Measurements from ENCODE around the gene BCL7A.
A peak's percentile ranks its signal among the peaks of the same experiment; 100 is the strongest.
"Not testable (repeated sequence)": the region's sequence is repeated elsewhere in the genome, so short reads cannot be mapped to it uniquely, and the experiment has no call there.

Gene BCL7A

DNA sequence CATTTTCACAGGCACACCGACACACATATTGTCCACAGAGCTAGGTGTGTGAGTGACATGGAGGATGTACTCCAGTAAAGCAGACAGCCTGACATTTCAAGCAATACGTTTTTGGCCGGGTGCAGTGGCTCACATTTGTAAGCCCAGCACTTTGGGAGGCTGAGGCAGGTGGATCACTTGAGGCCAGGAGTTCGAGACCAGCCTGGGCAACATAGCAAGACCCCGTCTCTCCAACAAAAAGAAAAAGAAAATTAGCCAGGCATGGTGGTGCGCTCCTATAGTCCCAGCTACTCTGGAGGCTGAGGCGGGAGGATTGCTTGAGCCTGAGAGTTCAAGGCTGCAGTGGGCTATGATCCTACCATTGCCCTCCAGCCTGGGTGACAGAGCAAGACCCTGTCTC is 34.7 kb downstream of the BCL7A start:
- not testable (repeated sequence) for ATAC-seq

DNA sequence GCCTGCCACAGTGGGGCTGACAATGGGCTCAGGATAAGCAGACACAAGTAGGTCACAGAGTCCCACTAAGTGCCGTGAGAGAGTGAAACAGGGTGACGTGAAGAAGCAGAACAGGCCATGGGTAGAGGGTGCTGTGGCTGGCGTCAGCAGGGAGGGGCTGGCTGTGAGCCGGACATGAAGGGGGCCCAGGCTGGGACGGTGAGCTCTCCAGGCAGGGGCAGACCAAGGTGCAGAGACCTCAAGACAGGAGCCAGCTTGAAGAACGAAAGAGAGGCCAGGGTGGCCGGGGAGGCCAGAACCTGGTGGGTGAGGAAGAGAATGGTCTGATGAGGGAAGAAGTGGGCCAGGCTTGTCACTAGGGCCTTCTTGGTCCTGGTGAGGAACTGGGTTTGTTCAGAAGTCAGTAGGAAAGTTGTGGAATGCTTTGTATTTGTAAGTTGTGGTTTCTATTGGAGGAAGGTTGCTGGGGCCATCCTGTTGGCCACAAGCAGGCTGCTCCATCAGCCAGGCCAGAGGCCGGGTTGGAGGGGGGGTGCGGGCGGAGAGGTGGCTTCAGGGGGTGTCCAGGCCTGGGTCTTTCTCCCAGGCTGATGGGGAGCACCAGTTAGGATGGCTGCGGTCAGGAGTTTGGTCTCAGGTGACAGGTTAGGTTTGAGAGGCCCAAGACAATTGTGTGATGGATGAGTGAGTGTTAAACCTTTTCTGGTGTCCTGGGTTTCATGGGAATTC is 35.5 kb downstream of the BCL7A start:
- ATAC-seq: no peak

DNA sequence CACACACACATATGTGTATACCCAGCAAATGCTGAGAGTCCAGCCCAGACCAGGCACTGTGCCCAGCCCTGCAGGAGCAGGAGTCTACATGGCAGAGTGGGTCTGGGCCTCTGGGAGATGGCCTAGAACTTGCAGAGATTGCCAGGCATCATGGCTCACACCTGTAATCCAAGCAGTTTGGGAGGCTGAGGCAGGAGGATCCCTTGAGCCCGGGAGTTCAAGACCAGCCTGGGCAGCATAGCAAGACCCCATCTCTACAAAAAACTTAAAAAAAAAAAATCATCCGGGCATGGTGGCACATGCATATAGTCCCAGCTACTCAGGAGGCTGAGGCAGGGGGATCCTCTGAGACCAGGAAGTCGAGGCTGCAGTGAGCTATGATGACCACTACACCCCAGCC is 36.1 kb downstream of the BCL7A start:
- ATAC-seq: no peak

GRCh38 chr12:122058549-122059149 is 37.0 kb downstream of the BCL7A start:
- ATAC-seq: no peak

DNA sequence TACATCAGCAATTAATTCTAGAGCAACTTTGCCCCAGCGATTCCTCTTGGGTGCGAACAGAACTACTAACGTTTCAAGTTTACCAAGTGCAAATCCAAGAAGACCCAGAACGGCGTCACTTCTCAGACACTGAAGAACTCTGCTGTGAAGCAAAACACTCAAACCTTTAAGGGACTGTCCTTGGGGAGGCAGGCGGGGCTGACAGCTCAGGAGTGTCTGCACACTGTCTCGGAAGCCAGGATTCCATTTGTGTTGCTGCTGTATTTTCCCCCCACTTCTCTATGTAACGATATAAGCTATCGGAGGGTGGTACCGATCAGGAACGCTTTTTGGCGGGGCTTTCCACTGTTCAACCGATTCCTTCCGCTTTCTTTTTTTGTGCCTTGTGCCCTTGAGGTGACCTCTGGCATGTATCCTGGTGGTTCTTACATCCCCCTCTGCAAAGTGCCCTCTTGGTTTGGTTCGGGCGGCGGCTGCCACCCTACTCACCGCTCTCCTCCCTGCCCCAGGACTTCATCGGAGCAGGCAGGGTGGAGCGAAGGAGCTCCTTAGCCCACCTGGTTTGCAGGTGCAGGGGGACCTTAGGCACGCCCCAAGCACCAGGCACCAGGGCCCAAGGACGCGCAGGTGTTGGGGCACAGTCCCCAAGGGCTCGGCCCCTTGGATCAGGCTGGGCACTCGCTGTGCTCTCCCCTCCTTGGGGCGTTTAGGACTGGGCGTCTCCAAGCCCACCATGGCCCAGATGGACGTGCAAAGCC is 37.7 kb downstream of the BCL7A start:
- no peak for ATAC-seq

DNA sequence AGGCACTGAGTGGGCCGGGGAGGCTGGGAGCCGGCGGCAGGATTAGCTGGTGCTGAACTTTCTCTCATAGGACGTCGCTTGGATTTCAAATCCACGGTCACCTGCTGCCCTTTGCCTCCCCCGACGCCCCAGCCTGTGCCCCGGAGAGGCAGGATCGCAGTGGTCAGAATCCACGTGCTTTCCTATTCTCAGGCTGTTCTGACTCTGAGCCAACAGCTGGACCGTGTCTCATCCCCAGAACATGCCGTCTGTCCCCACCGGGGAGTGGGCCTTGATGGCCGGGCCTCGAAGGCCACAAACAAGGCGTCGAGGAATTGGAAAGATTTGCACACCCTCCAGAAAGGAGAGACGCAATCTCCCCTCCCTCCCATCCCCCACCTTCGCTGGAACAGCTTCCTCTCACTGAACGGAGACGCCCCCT is 38.4 kb downstream of the BCL7A start:
- no peak for ATAC-seq

GRCh38 chr12:122061253-122061652 is 39.6 kb downstream of the BCL7A start:
- ATAC-seq: no peak

DNA sequence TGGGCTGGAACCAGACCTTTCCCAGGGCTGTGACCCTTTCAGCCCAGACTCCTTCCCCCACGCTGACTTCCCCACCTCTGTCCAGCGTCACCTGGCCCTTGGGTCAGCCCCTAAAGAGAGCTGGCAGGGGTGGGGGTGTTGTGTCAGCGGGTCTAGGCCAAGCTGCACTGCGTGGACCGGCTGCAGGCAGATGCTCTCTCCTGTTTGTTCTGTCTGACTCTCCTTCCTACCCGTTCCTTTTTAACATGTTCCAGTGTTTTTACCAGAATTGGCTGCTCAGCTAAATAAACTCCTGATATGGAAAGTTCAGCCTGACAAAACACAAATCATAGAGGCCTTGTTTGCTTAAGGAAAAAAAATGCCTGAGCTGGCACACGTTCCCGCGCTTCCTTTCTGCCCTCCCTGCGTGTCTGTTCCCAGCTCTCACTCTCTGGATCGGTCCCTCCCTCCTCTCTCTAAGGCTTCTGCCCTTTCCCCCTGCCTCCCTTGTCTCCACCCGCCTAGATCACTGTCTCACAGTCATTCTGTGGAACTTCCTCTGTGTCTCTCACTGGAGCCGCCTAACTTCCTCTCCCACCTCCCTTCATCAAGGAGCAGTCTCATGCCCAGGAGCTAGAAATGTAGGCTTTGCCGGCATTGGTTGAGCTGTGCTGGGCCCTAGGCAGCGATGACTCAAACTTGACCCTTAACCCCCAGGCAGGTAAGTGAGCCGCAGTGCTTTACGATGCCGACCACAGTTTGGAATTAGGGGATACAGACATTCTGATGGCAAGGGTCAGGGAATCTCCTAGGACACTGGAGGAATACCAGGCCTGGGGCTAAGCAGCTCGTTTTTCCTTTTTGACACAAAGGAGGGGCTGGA is 41.4 kb downstream of the BCL7A start:
- no peak for ATAC-seq

GRCh38 chr12:122063694-122064024 is 42.0 kb downstream of the BCL7A start:
- ATAC-seq: no peak

DNA sequence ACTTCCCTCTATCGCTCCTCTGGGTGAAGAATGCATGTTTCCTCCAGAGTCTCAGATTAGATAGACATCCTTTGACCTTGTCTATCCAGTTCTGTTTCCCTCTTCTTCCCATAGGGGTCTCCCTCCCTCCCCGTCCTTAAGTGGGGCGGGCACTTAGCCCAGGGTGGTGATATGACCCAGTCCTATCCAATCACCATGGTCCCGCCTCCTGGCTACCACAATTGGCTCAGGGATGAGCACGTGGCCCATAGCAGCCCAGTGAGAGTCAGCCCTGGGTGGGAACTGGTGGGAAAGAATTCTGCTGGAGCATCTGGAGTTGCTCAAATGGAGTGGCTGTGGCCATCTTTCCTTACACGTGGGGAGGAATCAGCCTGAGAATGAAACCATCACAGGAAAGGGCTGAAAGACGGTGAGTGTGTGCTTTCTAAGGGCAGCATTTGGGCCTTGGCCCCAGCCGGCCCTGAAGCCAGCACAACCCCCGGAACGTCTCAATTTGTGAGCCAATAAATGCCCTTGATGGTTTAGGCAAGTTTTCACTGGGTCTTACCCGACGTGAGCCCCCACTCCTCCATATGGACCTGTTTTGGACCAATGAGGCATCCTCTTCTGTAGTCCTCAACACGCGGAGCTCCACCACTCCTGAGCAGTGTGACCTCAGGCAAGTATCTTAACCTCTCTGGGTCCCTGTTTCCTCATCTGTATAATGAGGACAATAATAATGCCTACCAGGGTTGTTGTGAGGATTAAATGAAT is 42.5 kb downstream of the BCL7A start:
- peak; percentile 75 for ATAC-seq

- ATAC-seq: no peak
Measured at GRCh38 chr12:122064780-122065588, 43.3 kb downstream of the BCL7A start.

- ATAC-seq: no peak
Measured at GRCh38 chr12:122067548-122067947, 45.9 kb downstream of the BCL7A start.

DNA sequence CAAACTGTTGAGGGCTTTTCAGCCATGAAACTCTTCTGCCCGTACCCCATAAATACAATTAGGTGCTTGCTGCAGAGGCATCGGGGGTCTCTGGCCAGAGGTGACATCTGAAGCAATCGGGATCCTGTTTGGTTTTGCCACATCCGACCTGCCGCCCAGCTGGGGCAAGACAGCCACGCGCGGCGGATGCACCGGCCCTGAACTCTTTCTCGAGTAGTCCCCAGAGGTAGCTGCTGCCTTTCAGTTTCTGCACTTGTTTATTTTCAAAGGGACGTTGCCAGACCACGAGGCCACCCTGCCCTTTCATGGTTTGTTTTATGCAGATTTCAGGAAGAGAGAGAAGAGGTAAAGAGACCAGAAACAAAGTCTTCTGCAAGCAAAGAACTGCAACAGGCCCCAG is 46.3 kb downstream of the BCL7A start:
- peak; percentile 44 to 55 for ATAC-seq

DNA sequence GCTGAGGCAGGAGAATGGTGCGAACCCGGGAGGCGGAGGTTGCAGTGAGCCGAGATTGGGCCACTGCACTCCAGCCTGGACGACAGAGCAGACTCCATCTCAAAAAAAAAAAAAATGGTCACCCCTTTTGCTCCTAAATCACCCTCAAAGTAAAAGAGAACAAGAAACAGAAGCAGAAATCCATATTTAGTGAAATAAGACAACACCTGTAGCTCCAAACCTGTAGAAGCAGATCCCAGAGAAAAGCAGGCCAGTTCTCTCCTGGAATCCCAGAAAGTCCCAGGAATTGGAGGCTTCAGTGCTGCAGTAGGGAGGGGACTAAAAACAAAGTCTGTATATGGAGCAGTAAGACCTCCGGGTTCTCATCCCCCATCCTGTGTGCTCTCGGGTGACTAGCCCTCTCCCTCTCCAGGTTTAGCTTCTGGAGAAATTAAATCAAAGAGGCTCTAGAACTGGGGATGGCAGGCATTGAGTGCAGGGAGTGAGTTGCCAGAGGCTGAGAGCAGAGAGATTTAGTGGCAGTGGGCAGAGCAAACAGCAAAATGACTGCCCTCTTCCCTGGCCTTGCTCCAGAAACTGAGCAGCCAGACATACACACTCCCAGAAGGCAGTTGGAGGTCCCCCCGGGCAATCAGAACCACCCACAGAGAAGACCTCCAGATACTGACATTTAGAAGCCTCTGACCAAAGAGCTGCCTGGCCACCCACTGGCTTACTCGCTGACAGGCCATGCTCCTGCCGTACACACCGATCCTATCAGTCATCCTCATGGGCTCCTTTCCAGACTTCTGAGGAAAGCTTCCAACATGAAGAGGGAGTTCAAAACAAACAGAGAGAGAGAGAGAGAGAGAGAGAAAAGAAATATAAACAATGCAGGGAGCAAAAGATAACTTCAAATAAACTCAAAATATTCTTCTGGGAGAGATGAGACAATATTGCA is 50.6 kb downstream of the BCL7A start:
- ATAC-seq: no peak

DNA sequence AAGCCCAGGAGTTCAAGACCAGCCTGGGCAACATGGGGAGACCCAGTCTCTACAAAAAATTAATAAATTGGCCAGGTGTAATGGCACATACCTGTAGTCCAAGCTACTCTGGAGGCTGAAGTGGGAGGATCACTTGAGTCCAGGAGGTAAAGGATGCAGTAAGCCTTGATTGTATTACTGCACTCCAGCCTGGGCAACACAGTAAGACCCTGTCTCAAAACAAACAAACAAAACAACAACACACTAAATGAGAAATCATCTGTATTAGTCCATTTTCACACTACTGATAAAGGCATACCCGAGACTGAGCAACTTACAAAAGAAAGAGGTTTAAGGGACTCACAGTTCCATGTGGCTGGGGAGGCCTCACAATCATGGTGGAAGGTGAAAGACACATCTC is 52.1 kb downstream of the BCL7A start:
- ATAC-seq: no peak

DNA sequence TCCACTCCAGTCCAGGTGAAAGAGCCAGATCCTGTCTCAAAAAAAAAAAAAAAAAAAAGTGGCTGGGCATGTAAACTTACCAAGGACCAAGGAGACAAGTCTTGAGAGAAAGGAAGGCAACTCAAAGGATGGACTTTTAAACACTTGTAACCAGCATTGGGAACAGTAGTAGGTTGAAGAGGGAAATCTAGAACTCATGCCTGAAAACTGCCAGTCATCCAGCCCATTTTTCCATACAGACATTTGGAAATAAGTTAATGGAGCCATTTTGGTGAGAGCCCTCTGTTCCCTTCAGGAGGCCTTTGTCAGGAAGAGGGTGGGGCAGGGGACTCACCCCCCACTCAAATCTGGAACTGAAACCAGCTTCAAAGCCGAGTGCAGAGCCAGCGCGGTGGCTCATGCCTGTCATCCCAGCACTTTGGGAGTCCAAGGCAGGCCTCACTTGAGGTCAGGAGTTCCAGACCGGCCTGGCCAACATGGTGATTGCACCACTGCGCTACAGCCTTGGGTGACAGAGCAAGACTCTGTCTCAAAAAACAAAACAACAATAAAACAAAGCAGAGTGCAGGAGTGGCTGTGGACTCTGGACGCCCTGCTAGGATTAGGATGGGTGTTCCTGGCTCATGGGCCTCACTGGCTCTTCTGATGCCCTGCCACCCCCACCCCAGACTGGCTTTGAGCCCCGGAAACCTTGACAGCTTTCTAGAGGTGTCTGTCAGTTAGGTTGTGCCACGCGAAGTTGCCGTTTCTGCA is 55.2 kb downstream of the BCL7A start:
- ATAC-seq: no peak

GRCh38 chr12:122078141-122079032 is 56.7 kb downstream of the BCL7A start, which contains the start of gene MLXIP:
Gene MLXIP (plus strand): TSS chr12:122078756. CDS start chr12:122078854, 98 bp downstream.
- peak; percentile 81 to 82 for ATAC-seq

DNA sequence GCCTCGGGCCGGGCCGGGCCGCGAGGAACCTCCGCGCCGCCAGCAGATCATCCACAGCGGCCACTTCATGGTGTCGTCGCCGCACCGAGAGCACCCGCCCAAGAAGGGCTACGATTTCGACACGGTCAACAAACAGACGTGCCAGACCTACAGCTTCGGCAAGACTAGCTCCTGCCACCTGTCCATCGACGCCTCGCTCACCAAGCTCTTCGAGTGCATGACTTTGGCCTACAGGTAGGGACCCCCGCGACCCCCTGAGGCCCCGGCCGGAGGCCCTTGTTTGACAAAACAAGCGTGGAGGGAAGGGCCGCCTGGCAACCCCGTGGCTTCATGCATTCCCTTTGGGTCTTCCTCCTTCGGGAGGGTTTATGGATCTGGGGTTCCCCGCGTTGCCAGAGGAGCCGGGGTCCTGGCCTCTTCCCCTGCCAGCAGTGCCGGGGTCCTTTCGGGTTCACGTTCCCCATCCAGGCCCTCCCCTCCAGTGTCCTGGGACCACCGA is 57.4 kb downstream of the BCL7A start:
- peak; percentile 9 to 10 for ATAC-seq

All from activated CD4-positive, CD25-positive, alpha-beta regulatory T cell treated with anti-CD3 and anti-CD28 coated beads, Interleukin-2, amount 50 U/mL, for 24 hours (primary cell).